ENCODE results near the gene SEL1L. TPM values are rescaled to one million over a fixed set of nuclear protein-coding genes. Genes with fewer than 3 reads are reported as not detected.

Gene SEL1L
- total RNA-seq, 1 donor from 2014 or later = 47.0 TPM

GRCh38 chr14:81525129-81525528 lies 8.5 kb downstream of the SEL1L start:
- no peak overlapping the region for H3K4me3 Mint-ChIP-seq
- H3K27ac Mint-ChIP-seq (ENCODE audit: unreplicated experiment) = no peak overlapping the region
- no peaks in the 10 kb centered on the region for H3K27me3 Mint-ChIP-seq (ENCODE audit: low read depth)
- TF ChIP-seq, protein P1, sequence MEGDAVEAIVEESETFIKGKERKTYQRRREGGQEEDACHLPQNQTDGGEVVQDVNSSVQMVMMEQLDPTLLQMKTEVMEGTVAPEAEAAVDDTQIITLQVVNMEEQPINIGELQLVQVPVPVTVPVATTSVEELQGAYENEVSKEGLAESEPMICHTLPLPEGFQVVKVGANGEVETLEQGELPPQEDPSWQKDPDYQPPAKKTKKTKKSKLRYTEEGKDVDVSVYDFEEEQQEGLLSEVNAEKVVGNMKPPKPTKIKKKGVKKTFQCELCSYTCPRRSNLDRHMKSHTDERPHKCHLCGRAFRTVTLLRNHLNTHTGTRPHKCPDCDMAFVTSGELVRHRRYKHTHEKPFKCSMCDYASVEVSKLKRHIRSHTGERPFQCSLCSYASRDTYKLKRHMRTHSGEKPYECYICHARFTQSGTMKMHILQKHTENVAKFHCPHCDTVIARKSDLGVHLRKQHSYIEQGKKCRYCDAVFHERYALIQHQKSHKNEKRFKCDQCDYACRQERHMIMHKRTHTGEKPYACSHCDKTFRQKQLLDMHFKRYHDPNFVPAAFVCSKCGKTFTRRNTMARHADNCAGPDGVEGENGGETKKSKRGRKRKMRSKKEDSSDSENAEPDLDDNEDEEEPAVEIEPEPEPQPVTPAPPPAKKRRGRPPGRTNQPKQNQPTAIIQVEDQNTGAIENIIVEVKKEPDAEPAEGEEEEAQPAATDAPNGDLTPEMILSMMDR (conservative IDR thresholded peaks at IDR 0.05) = no peak
- H3K9me3 Mint-ChIP-seq = no peaks in the 10 kb centered on the region
- H3K36me3 Mint-ChIP-seq (ENCODE audit: low read depth) = peaks cover 6% of the 10 kb centered on the region
- peaks cover 9% of the 10 kb centered on the region for H3K4me1 Mint-ChIP-seq
- no peak for DNase-seq (ENCODE audit: low read depth, low spot score)

- Mint-ChIP-seq H3K36me3 (ENCODE audit: low read depth) (peaks cover 6% of the 10 kb centered on the region), H3K4me3 (no peak overlapping the region), H3K27me3 (ENCODE audit: low read depth) (no peaks in the 10 kb centered on the region), H3K27ac (ENCODE audit: unreplicated experiment) (no peak overlapping the region), H3K9me3 (no peaks in the 10 kb centered on the region), H3K4me1 (peaks cover 20% of the 10 kb centered on the region)
- TF ChIP-seq, protein P1 (conservative IDR thresholded peaks at IDR 0.05) = no peak
- DNase-seq (ENCODE audit: low read depth, low spot score) = no peak
Measured at GRCh38 chr14:81523616-81524015, 10.0 kb downstream of the SEL1L start.

- Mint-ChIP-seq H3K27ac (ENCODE audit: unreplicated experiment) (no peak overlapping the region), H3K9me3 (no peaks in the 10 kb centered on the region), H3K27me3 (ENCODE audit: low read depth) (no peaks in the 10 kb centered on the region), H3K36me3 (ENCODE audit: low read depth) (peaks cover 6% of the 10 kb centered on the region), H3K4me1 (peaks cover 20% of the 10 kb centered on the region), H3K4me3 (no peak overlapping the region)
- no peak for DNase-seq (ENCODE audit: low read depth, low spot score)
- TF ChIP-seq, protein P1 (conservative IDR thresholded peaks at IDR 0.05) = no peak
Measured at GRCh38 chr14:81523016-81523415, 10.6 kb downstream of the SEL1L start.

GRCh38 chr14:81521356-81521755 lies 12.3 kb downstream of the SEL1L start:
- Mint-ChIP-seq H3K27ac (ENCODE audit: unreplicated experiment) (no peak overlapping the region), H3K9me3 (no peaks in the 10 kb centered on the region), H3K27me3 (ENCODE audit: low read depth) (no peaks in the 10 kb centered on the region), H3K4me3 (no peak overlapping the region), H3K4me1 (peaks cover 20% of the 10 kb centered on the region), H3K36me3 (ENCODE audit: low read depth) (peaks cover 6% of the 10 kb centered on the region)
- DNase-seq (ENCODE audit: low read depth, low spot score) = no peak
- TF ChIP-seq, protein P1 (conservative IDR thresholded peaks at IDR 0.05) = no peak

GRCh38 chr14:81519200-81520011 lies 14.2 kb downstream of the SEL1L start:
- H3K27ac Mint-ChIP-seq (ENCODE audit: unreplicated experiment) = peak overlapping the region; percentile 92
- no peak for DNase-seq (ENCODE audit: low read depth, low spot score)
- peak overlapping the region; percentile 47 for H3K4me3 Mint-ChIP-seq
- H3K9me3 Mint-ChIP-seq = no peaks in the 10 kb centered on the region
- H3K27me3 Mint-ChIP-seq (ENCODE audit: low read depth) = no peaks in the 10 kb centered on the region
- H3K36me3 Mint-ChIP-seq (ENCODE audit: low read depth) = peaks cover 12% of the 10 kb centered on the region
- TF ChIP-seq, protein P1 (conservative IDR thresholded peaks at IDR 0.05) = no peak
- peaks cover 20% of the 10 kb centered on the region for H3K4me1 Mint-ChIP-seq
